Activated T-cell treated with anti-CD3 and anti-CD28 coated beads, Interleukin-2, amount 50 U/mL, for 24 hours (primary cell): Measurements from ENCODE around the gene MAD1L1.
"Not testable (repeated sequence)": the region's sequence is repeated elsewhere in the genome, so short reads cannot be mapped to it uniquely, and the experiment has no call there.

Source experiments
- DNase-seq: peaks from one replicate; pipeline ENCODE4 v3.0.0-alpha.2; 2020
- H3K27ac Mint-ChIP-seq: 2 replicates; pipeline ENCODE4 v1.8.0; 2020; ENCODE audit warnings: mild to moderate bottlenecking, mixed read lengths
- H3K27me3 Mint-ChIP-seq: 2 replicates; pipeline ENCODE4 v1.8.0; 2020; ENCODE audit warnings: mixed read lengths
- H3K36me3 Mint-ChIP-seq: 2 replicates; pipeline ENCODE4 v1.8.0; 2020; ENCODE audit warnings: low read depth, mixed read lengths
- H3K4me1 Mint-ChIP-seq: 2 replicates; pipeline ENCODE4 v1.8.0; 2020; ENCODE audit warnings: low read depth, mixed read lengths
- H3K4me3 Mint-ChIP-seq: 2 replicates; pipeline ENCODE4 v1.8.0; 2020; ENCODE audit warnings: mild to moderate bottlenecking, moderate library complexity, mixed read lengths
- H3K9me3 Mint-ChIP-seq: 2 replicates; pipeline ENCODE4 v1.8.0; 2020; ENCODE audit warnings: mixed read lengths

MAD1L1 gene

DNA sequence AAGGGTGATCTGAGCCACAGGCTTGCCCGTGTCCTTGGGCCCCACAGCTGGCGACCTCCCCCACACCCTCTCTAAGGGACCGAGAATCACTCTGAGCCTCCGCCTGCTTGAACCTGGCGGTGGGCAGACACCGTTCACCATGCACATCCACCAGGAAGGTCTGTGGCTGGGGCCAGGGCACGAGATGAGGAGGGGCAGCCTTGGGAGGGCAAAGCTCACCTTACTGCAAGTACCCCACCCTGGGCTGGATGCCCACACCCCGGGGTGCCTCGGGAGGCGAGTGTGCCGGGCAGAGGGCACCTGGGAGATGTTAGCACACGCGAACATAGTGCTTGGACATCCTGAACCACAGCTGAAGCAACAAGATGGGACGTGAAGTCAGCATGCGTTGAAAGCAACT lies 350.8 kb downstream of the MAD1L1 start:
- Mint-ChIP-seq H3K9me3 (peaks cover 9% of the 10 kb centered on the region), H3K36me3 (peaks cover 51% of the 10 kb centered on the region), H3K27me3 (no peaks in the 10 kb centered on the region), H3K4me3 (no peak overlapping the region), H3K27ac (no peak overlapping the region), H3K4me1 (peaks cover 18% of the 10 kb centered on the region)
- DNase-seq: no peak

- Mint-ChIP-seq H3K27ac (peak overlapping the region; percentile 44), H3K36me3 (peaks cover 38% of the 10 kb centered on the region), H3K4me1 (peaks cover 18% of the 10 kb centered on the region)
- DNase-seq, H3K4me3 Mint-ChIP-seq, H3K27me3 Mint-ChIP-seq, H3K9me3 Mint-ChIP-seq: not testable (repeated sequence)
These were observed 356.1 kb downstream of the MAD1L1 start for GRCh38 chr7:1876641-1877040.

- H3K9me3 Mint-ChIP-seq, H3K4me3 Mint-ChIP-seq, H3K27me3 Mint-ChIP-seq: not testable (repeated sequence)
- H3K4me1 Mint-ChIP-seq: peaks cover 14% of the 10 kb centered on the region
- DNase-seq: peak; percentile 43
- peak overlapping the region; percentile 26 for H3K27ac Mint-ChIP-seq
- peaks cover 34% of the 10 kb centered on the region for H3K36me3 Mint-ChIP-seq
These were observed 357.1 kb downstream of the MAD1L1 start for GRCh38 chr7:1875392-1876199.

DNA sequence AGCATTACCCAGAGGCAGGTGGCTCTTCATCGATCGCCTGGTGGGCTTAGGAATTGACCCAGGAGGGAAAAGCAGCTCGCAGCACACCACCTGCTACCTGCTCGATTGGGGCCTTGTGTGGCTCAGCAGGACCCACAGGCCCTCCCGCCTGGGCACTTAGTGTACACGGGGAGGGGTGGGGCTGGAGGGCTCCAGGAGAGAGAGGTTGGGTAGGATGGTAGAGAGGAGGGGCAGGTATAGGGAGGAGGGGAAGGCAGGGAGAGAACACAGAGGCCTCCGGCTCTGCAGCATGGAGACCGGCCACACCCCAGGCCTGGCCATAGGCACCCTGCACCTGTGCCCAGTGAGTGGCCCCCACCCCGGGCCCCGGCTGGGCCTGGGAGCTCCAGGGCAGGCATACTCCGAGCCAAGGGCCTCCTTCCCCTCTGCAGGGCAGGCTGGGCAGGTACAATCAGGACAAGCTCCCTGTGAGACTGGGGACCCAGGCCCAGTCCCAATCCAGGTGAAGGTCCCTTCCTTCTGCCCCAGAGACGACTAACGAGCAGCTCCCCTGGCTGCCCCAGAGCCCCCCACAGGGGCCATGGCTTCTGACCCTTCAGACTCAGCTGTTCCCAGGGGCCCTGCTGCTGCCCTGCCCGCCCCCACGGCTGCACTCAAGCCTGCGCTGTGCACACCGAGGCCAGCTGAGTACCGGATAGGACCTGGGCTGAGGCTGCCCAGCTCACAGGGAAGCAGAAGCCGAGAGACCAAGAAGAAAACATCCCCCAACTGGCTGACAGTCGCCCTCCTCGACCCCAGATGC lies 358.0 kb downstream of the MAD1L1 start:
- H3K4me3 Mint-ChIP-seq, DNase-seq, H3K9me3 Mint-ChIP-seq, H3K27me3 Mint-ChIP-seq, H3K27ac Mint-ChIP-seq: not testable (repeated sequence)
- Mint-ChIP-seq H3K4me1 (peaks cover 14% of the 10 kb centered on the region), H3K36me3 (peaks cover 26% of the 10 kb centered on the region)

DNA sequence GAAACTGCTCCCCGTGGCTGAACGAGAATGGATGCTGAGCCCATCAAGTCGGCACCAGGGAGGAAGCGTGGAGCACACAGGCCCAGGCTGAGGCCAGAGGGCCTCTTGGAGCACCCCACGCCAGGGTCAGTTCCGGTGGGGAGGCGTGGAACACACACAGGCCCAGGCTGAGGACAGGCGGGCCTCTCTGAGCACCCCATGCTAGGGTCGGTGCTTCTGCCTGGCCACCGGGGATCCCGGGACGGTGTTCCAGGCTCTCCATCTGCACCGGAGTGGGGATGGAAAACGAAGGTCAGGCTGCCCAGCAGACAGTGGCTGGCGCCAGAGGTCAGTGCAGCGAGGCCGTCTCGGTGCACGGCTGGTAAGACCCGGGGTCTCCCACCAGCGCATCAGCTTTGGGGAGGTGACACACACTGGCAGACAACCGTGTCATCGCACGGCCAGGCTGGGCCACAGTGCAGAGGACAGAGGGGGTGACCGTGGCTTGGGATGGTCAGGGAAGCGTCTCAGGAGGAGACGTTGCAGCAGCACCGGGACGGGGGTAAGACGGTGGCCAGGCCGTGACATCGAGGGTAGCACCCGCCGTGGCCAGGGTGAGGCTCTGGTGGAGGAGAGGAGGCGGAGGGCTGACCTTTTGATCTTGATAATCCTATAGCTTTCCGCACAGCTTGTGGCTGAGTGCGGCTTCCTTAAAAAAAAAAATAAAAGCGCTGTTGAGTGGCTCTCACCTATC lies 358.7 kb downstream of the MAD1L1 start:
- Mint-ChIP-seq H3K36me3 (peaks cover 18% of the 10 kb centered on the region), H3K27ac (no peak overlapping the region), H3K27me3 (no peaks in the 10 kb centered on the region)

GRCh38 chr7:1873421-1873820 lies 359.3 kb downstream of the MAD1L1 start:
- H3K27me3 Mint-ChIP-seq: no peaks in the 10 kb centered on the region
- H3K4me1 Mint-ChIP-seq: peaks cover 14% of the 10 kb centered on the region
- DNase-seq: no peak
- H3K27ac Mint-ChIP-seq: no peak overlapping the region
- H3K36me3 Mint-ChIP-seq: peaks cover 13% of the 10 kb centered on the region
- peaks cover 6% of the 10 kb centered on the region for H3K9me3 Mint-ChIP-seq
- no peak overlapping the region for H3K4me3 Mint-ChIP-seq

More for the DNA sequence above, 358.7 kb downstream of the MAD1L1 start:
- Mint-ChIP-seq H3K4me1 (peaks cover 14% of the 10 kb centered on the region), H3K9me3 (peaks cover 9% of the 10 kb centered on the region), H3K4me3 (no peak overlapping the region)
- no peak for DNase-seq

DNA sequence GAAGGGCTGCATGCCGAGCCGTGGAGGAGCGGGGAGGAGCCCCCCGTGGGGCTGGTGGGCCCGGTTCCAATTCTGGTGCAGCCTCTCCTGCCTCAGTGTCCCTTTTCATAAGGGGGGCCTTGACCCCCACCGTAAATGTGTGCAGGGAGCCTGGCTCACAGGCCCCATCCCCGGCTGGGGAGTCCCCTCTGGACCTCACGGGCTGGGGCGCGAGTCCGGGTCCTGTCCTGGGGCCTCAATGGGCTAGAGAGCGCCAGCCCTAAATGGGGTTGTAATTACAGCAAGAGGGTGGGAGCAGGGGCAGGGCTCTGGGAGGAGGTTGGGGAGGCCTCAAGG lies 359.7 kb downstream of the MAD1L1 start:
- DNase-seq: no peak
- peaks cover 2% of the 10 kb centered on the region for H3K9me3 Mint-ChIP-seq
- H3K4me1 Mint-ChIP-seq: peaks cover 14% of the 10 kb centered on the region
- H3K4me3 Mint-ChIP-seq: no peak overlapping the region
- peaks cover 9% of the 10 kb centered on the region for H3K36me3 Mint-ChIP-seq
- no peak overlapping the region for H3K27ac Mint-ChIP-seq
- H3K27me3 Mint-ChIP-seq: no peaks in the 10 kb centered on the region

- Mint-ChIP-seq H3K27ac (no peak overlapping the region), H3K4me1 (peaks cover 14% of the 10 kb centered on the region), H3K4me3 (no peak overlapping the region), H3K9me3 (no peaks in the 10 kb centered on the region), H3K27me3 (no peaks in the 10 kb centered on the region), H3K36me3 (peaks cover 5% of the 10 kb centered on the region)
- no peak for DNase-seq
These were observed 360.3 kb downstream of the MAD1L1 start for GRCh38 chr7:1872191-1873069.

DNA sequence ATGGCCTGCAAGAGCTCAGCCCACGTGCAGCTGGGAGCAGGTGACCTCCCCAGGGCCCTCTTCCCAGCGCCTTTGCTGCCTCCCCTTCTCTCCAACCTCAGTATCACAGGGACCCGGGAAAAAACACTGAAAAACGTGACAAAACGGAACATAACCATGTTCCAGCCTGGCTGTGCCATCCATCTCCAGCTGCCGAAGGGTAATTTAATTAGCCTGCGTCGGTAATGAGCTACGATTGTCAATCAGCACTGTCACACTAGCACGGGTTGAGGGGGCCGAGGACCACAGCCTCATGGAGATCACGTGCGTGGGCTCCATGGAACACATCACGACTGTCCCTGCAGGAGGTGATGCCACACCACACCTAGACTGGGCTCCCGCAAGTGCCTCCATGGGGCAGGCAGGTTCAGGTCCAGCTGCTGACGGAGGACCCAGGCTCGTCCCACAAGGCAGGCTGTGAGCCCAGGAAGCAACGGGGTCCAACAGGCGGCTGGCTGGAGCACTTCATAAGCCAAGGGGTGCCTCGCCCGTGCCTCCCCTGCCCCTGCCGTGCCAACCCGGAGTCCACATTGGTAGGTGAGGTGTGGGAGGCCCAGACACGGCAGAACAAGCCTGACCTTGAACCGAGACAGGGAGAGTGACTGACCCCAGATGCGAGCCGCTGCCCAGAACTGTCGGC lies 363.2 kb downstream of the MAD1L1 start:
- Mint-ChIP-seq H3K36me3 (peaks cover 13% of the 10 kb centered on the region), H3K4me3 (no peak overlapping the region), H3K27ac (no peak overlapping the region), H3K27me3 (no peaks in the 10 kb centered on the region), H3K4me1 (peaks cover 7% of the 10 kb centered on the region), H3K9me3 (no peaks in the 10 kb centered on the region)
- DNase-seq: no peak

GRCh38 chr7:1868516-1869165 lies 364.1 kb downstream of the MAD1L1 start:
- Mint-ChIP-seq H3K4me1 (peaks cover 5% of the 10 kb centered on the region), H3K9me3 (no peaks in the 10 kb centered on the region), H3K36me3 (peaks cover 13% of the 10 kb centered on the region), H3K4me3 (no peak overlapping the region), H3K27me3 (no peaks in the 10 kb centered on the region), H3K27ac (no peak overlapping the region)
- DNase-seq: no peak

DNA sequence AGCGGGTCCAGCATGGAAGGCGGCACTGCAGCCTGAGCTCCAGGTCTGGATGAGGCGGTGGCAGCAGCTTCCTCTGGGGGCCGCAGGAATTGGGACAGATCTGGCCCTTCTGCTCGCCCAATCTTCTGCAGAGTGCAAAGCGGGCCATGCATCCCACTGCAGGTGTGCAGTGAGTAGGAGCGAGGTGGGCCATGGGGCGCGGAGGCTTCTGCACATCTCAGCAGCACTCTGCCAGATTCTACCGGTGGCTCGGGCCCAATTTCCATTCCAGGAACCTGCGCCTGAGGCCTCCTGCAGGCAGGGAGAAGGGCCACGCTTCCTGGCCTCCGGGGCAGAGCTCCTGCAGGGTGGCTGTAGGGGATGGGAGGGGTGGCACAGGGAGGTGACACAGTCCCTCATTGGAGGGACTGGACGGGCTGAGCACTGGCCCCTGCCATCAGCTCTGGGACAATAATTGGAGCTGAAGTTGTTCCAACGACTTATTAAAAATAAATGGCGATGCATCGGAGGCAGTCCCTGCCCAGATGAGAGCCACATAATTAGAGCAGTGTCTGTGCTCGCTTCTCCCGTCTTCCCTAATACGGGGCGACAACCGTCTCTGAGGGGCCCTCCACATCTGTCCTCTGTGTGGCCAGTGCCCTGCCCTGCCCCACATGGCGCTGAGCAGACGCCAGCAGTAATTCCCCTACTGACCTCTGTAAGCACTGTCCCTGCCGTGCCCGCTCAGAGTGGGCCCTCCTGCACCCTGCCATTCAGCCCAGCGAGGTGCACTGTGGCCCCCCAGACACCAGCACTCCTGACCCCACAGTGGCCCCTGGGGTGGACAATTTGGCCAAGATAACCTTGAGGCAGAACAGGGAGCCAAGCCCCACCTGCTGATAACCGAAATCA lies 365.1 kb downstream of the MAD1L1 start:
- no peak overlapping the region for H3K27ac Mint-ChIP-seq
- no peaks in the 10 kb centered on the region for H3K27me3 Mint-ChIP-seq
- no peak for DNase-seq
- H3K4me3 Mint-ChIP-seq: no peak overlapping the region
- H3K9me3 Mint-ChIP-seq: no peaks in the 10 kb centered on the region
- peaks cover 11% of the 10 kb centered on the region for H3K36me3 Mint-ChIP-seq
- peaks cover 5% of the 10 kb centered on the region for H3K4me1 Mint-ChIP-seq

DNA sequence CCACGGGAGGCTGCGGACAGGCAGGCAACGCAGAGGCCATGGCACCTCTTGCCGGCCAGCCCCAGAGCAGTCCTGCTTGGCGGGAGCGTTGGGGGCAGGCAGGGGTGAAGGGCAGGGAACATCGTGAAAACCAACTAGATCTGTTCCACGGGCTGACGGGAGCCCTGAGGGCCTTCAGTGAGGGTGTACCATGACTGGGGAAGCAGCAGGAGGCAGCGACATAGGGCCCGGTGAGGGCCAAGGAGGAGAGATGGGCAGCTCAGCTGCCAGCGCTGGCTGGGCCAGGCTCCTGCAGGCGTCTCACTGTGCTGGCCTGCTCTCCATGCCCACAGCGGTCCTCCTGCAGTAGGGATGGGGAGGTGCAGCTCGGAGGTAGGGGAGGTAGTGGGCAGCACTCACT lies 366.1 kb downstream of the MAD1L1 start:
- Mint-ChIP-seq H3K27me3 (no peaks in the 10 kb centered on the region), H3K27ac (no peak overlapping the region), H3K9me3 (no peaks in the 10 kb centered on the region), H3K4me3 (no peak overlapping the region), H3K36me3 (peaks cover 8% of the 10 kb centered on the region), H3K4me1 (peaks cover 5% of the 10 kb centered on the region)
- DNase-seq: no peak
